Gastroesophageal sphincter (tissue), 4 donors: Measurements from ENCODE around the gene DPP6. TPM values are rescaled to one million over a fixed set of nuclear protein-coding genes. Genes with fewer than 3 reads are reported as not detected.
A peak's percentile ranks its signal among the peaks of the same experiment; 100 is the strongest.

Experiments
- ATAC-seq: fragments of 150-250 bp; one replicate; pipeline ENCODE4 v1.9.1; 2016; ENCODE audit warnings: mild to moderate bottlenecking, moderate library complexity
- H3K27ac ChIP-seq, 4 donors: fragments of 200-600 bp; sonication (generic) in 3 of 4; 1 replicate in 3 of 4; 2 replicates in 1 of 4; pipeline ENCODE4 v1.5.1; 2016 to 2019
- H3K27me3 ChIP-seq: fragments of 200-600 bp; sonication (generic); one replicate; pipeline ENCODE4 v1.5.1; 2019
- H3K36me3 ChIP-seq, 2 donors: fragments of 200-600 bp; sonication (generic); one replicate each; pipeline ENCODE4 v1.5.1; 2019; ENCODE audit warnings: control low read depth in 1 of 2
- H3K4me1 ChIP-seq, 3 donors: fragments of 200-600 bp; sonication (generic); 1 replicate in 2 of 3; 2 replicates in 1 of 3; pipeline ENCODE4 v1.5.1; 2016 to 2019; ENCODE audit warnings: control low read depth in 2 of 3
- H3K4me3 ChIP-seq, 2 donors: fragments of 200-600 bp; sonication (generic); one replicate each; pipeline ENCODE4 v1.5.1; 2019; ENCODE audit warnings: mild to moderate bottlenecking in 1 of 2, moderate library complexity in 1 of 2
- H3K9me3 ChIP-seq, 3 donors: fragments of 200-600 bp; sonication (generic); one replicate each; pipeline ENCODE4 v1.5.1; 2017 to 2019; ENCODE audit warnings: control low read depth in 2 of 3
- CTCF ChIP-seq, 4 experiments: fragments of 200-600 bp in 2 of 4; fragments of 450-650 bp in 2 of 4; sonication (generic) in 1 of 4; IDR thresholded peaks; one replicate each; pipeline ENCODE4 v1.5.1; 2017 to 2019; ENCODE audit warnings: antibody characterized with exemption in 4 of 4, mild to moderate bottlenecking in 2 of 4, moderate library complexity in 2 of 4
- EP300 ChIP-seq: sonication (generic); formaldehyde crosslinking; IDR thresholded peaks from one replicate; pipeline ENCODE4 v1.6.1; 2017; ENCODE audit warnings: antibody characterized with exemption, mild to moderate bottlenecking
- POLR2A ChIP-seq, 2 donors: fragments of 450-650 bp; IDR thresholded peaks; one replicate each; pipeline ENCODE4 v1.6.1; 2017; ENCODE audit warnings: antibody characterized with exemption in 2 of 2, mild to moderate bottlenecking in 2 of 2, moderate library complexity in 1 of 2
- POLR2AphosphoS5 ChIP-seq: sonication (generic); formaldehyde crosslinking; IDR thresholded peaks from one replicate; pipeline ENCODE4 v1.6.1; 2017; ENCODE audit warnings: antibody characterized with exemption
- WGBS, 2 donors: methylation state at CpG; one replicate each; pipeline ENCODE4 v1.1.5; 2018; ENCODE audit warnings: low coverage in 1 of 2; 5-methylcytosine and 5-hydroxymethylcytosine counted together
- total RNA-seq, 4 donors: library from RNA; depleted of rRNA; stranded (reverse); fragments of >200 nt; gene quantifications; one replicate each; pipeline ENCODE4 v1.1.0, GENCODE V29; 2016

DPP6 gene
- total RNA-seq, 4 donors from 2014 or later: 14.3 to 40.0 (median 23.1) TPM

- H3K36me3 ChIP-seq: no peaks in the 10 kb centered on the region
- H3K27ac ChIP-seq: no peak overlapping the region
- H3K27me3 ChIP-seq: no peaks in the 10 kb centered on the region
- 37 to 57% methylated on average over 5 of the region's 9 CpGs for WGBS, 2 donors
- H3K4me3 ChIP-seq: no peak overlapping the region
- no peak for ATAC-seq
- H3K4me1 ChIP-seq: no peaks in the 10 kb centered on the region
- no peak for TF ChIP-seq EP300
- no peak for TF ChIP-seq POLR2A (IDR thresholded peaks at IDR 0.05)
- TF ChIP-seq CTCF (IDR thresholded peaks at IDR 0.05): no peak
- TF ChIP-seq POLR2AphosphoS5: no peak
- no peaks in the 10 kb centered on the region for H3K9me3 ChIP-seq
Measured at GRCh38 chr7:154546946-154547587, 494.9 kb downstream of the DPP6 start.

GRCh38 chr7:154553711-154554265 lies 501.6 kb downstream of the DPP6 start:
- no peaks in the 10 kb centered on the region for H3K4me1 ChIP-seq
- 43 to 83% methylated on average over 4 to 10 of the region's 10 CpGs for WGBS, 2 donors
- H3K36me3 ChIP-seq: no peaks in the 10 kb centered on the region
- no peak overlapping the region for H3K4me3 ChIP-seq
- TF ChIP-seq EP300 (no peak), POLR2AphosphoS5 (no peak), CTCF (IDR thresholded peaks at IDR 0.05) (no peak), POLR2A (IDR thresholded peaks at IDR 0.05) (no peak)
- H3K27me3 ChIP-seq: no peaks in the 10 kb centered on the region
- no peak for ATAC-seq
- H3K27ac ChIP-seq: no peak overlapping the region
- no peaks in the 10 kb centered on the region for H3K9me3 ChIP-seq

- TF ChIP-seq POLR2A (IDR thresholded peaks at IDR 0.05): no peak
- no peak overlapping the region for H3K4me3 ChIP-seq
- no peak for ATAC-seq
- no peaks in the 10 kb centered on the region for H3K9me3 ChIP-seq
- H3K4me1 ChIP-seq: no peaks in the 10 kb centered on the region
- H3K27ac ChIP-seq: no peak overlapping the region
- H3K27me3 ChIP-seq: no peaks in the 10 kb centered on the region
- no peaks in the 10 kb centered on the region for H3K36me3 ChIP-seq
- WGBS, 2 donors: 66 to 79% methylated on average over 3 of the region's 3 CpGs
Measured at GRCh38 chr7:154559454-154559853, 507.3 kb downstream of the DPP6 start.

- Histone ChIP-seq H3K9me3 (no peaks in the 10 kb centered on the region), H3K4me3 (no peak overlapping the region), H3K36me3 (no peaks in the 10 kb centered on the region), H3K4me1 (no peaks in the 10 kb centered on the region), H3K27me3 (no peaks in the 10 kb centered on the region), H3K27ac (no peak overlapping the region)
- WGBS, 2 donors: 61 to 86% methylated on average over 2 to 3 of the region's 3 CpGs
- no peak for ATAC-seq
- no peak for TF ChIP-seq POLR2AphosphoS5
- no peak for TF ChIP-seq CTCF (IDR thresholded peaks at IDR 0.05)
- no peak for TF ChIP-seq POLR2A (IDR thresholded peaks at IDR 0.05)
- no peak for TF ChIP-seq EP300
Measured at GRCh38 chr7:154564676-154565075, 512.5 kb downstream of the DPP6 start.

GRCh38 chr7:154566877-154567276 lies 514.7 kb downstream of the DPP6 start:
- no peak overlapping the region for H3K4me3 ChIP-seq
- WGBS, 2 donors: 50 to 52% methylated on average over 1 of the region's 1 CpG
- no peaks in the 10 kb centered on the region for H3K36me3 ChIP-seq
- TF ChIP-seq EP300: no peak
- peak in 1 of 4 experiments; percentile 26 for TF ChIP-seq CTCF (IDR thresholded peaks at IDR 0.05)
- H3K27ac ChIP-seq: no peak overlapping the region
- ATAC-seq: no peak
- H3K9me3 ChIP-seq: no peaks in the 10 kb centered on the region
- no peaks in the 10 kb centered on the region for H3K4me1 ChIP-seq
- H3K27me3 ChIP-seq: no peaks in the 10 kb centered on the region
